Ishikawa (cell line): ENCODE data around the gene NTM.

ENCODE experiments used
- FOXM1 ChIP-seq: IDR thresholded peaks from 2 replicates; pipeline ENCODE4 v1.6.1; 2012; ENCODE audit warnings: low read depth, borderline replicate concordance
- YY1 ChIP-seq: IDR thresholded peaks from 2 replicates; pipeline ENCODE4 v1.6.1; 2012; ENCODE audit warnings: low read depth
- TF ChIP-seq, protein P1 (sequence below): IDR thresholded peaks from 2 replicates; pipeline ENCODE4 v1.6.1; 2012; ENCODE audit warnings: low read depth, mild to moderate bottlenecking

DNA sequence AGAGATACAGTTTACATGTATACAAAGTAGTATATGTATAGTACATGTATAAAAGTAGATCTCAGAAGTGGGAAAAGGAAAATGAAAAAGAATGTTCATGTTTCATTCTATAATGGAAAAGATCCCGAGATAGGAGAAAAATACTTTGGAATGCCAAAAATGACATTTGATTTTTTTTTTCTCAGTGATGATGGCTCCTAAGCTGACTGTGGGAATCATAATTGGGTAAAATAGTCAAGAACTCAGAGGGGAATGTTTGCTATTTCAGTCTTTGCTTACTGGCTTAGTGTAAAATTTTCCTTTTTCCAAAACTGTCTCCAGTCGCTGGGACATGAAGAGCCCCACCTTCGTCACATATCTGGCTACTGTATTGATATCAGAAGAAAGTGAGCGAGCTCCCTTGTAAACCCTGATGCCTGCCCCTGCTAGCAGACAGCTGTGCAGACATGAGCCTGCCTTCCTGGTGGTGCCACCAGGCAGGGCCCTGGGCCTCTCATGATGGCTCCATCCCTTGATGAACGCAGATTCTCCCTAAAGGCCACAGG lies 944.6 kb downstream of the NTM start:
- no peak for TF ChIP-seq FOXM1
- TF ChIP-seq YY1: no peak
- TF ChIP-seq, protein P1, sequence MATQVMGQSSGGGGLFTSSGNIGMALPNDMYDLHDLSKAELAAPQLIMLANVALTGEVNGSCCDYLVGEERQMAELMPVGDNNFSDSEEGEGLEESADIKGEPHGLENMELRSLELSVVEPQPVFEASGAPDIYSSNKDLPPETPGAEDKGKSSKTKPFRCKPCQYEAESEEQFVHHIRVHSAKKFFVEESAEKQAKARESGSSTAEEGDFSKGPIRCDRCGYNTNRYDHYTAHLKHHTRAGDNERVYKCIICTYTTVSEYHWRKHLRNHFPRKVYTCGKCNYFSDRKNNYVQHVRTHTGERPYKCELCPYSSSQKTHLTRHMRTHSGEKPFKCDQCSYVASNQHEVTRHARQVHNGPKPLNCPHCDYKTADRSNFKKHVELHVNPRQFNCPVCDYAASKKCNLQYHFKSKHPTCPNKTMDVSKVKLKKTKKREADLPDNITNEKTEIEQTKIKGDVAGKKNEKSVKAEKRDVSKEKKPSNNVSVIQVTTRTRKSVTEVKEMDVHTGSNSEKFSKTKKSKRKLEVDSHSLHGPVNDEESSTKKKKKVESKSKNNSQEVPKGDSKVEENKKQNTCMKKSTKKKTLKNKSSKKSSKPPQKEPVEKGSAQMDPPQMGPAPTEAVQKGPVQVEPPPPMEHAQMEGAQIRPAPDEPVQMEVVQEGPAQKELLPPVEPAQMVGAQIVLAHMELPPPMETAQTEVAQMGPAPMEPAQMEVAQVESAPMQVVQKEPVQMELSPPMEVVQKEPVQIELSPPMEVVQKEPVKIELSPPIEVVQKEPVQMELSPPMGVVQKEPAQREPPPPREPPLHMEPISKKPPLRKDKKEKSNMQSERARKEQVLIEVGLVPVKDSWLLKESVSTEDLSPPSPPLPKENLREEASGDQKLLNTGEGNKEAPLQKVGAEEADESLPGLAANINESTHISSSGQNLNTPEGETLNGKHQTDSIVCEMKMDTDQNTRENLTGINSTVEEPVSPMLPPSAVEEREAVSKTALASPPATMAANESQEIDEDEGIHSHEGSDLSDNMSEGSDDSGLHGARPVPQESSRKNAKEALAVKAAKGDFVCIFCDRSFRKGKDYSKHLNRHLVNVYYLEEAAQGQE: no peak
